Sciatic nerve (tissue), 2 donors: Measurements from ENCODE around the gene PPP1R12A. TPM values are rescaled to one million over a fixed set of nuclear protein-coding genes. Genes with fewer than 3 reads are reported as not detected.

Experiments
- ATAC-seq: fragments of 200-7000 bp; cut with Tn5 transposase; one replicate; pipeline ENCODE4 v1.9.1; 2020; ENCODE audit warnings: mild to moderate bottlenecking, moderate library complexity
- DNase-seq: peaks from one replicate; pipeline ENCODE4 v3.0.0-alpha.2; 2020; ENCODE audit warnings: low spot score
- intact Hi-C: fragments of 100-400 bp; cut with DNase I; formaldehyde crosslinking; loops from one replicate; pipeline ENCODE4 v1.14.2; 2022
- total RNA-seq: library from RNA; stranded (reverse); fragmentation: NEBNext Ultra II Directional; extraction: Animal tissue kit (Norgen Biotek cat#: 25700); gene quantifications from one replicate; pipeline ENCODE4 v1.2.1, GENCODE V29; 2021
- donor health status: DM: no; HTN: no; CAD: no.
- donor health status: DM: no; HTN: no; CAD: no.

The PPP1R12A gene
- total RNA-seq, 1 donor from 2014 or later, result 143 TPM

DNA sequence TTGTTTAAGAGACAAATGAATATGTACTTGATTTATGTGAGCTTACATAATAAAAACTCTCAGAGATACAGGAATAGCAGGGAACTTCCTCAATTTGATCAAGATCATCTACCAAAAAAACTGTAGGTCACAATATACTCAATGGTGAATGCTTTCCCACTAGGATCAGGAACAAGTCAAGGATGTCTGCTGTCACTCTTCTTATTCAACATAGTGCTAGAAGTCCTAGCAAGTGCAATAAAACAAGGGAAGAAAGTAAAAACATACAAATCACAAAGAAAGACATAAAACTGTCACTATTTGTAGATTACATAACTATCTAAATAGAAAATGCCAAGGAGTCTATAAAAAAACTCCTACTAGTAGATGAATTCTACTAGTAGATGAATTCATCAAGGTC lies 202.3 kb downstream of the PPP1R12A start:
- intact Hi-C loops, result no loop called here
- no peak for DNase-seq
- no peak for ATAC-seq

DNA sequence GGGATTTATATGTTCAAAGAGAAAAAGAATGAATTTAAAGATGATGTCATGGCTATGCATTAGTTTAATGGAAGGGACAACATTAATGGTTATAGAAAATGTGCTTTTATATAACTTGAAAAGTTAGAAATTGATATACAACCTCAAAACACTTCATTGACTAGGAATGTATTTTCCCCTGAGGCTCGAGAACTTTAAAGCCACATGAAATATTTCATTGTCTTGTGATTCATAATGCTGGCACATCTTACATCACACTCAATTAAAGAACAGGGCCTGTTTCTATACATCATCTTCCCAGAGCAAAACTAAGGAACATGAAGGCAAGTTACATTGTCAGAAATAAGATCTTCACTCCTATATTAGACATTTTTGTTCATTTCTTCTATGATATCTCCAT lies 208.9 kb downstream of the PPP1R12A start:
- intact Hi-C loops, result no loop called here
- ATAC-seq (no peak), DNase-seq (no peak)

Other genes with a start within 250 kb of the PPP1R12A start
- gene PAWR, start 244.1 kb downstream of the PPP1R12A start, total RNA-seq, result 117 TPM
- gene OTOGL, start 164.4 kb upstream of the PPP1R12A start, total RNA-seq, result 0.22 TPM